Cerebellar cortex (tissue), 1 donor: ENCODE results near the gene DOCK4.

Experiments used
- DNase-seq: peaks from one replicate; pipeline ENCODE4 v3.0.0-alpha.2; 2015; ENCODE audit warnings: low spot score

DOCK4 gene

GRCh38 chr7:111846898-111847297 is 359.3 kb downstream of the DOCK4 start:
- no peak for DNase-seq

GRCh38 chr7:111845853-111846252 is 360.3 kb downstream of the DOCK4 start:
- no peak for DNase-seq

DNA sequence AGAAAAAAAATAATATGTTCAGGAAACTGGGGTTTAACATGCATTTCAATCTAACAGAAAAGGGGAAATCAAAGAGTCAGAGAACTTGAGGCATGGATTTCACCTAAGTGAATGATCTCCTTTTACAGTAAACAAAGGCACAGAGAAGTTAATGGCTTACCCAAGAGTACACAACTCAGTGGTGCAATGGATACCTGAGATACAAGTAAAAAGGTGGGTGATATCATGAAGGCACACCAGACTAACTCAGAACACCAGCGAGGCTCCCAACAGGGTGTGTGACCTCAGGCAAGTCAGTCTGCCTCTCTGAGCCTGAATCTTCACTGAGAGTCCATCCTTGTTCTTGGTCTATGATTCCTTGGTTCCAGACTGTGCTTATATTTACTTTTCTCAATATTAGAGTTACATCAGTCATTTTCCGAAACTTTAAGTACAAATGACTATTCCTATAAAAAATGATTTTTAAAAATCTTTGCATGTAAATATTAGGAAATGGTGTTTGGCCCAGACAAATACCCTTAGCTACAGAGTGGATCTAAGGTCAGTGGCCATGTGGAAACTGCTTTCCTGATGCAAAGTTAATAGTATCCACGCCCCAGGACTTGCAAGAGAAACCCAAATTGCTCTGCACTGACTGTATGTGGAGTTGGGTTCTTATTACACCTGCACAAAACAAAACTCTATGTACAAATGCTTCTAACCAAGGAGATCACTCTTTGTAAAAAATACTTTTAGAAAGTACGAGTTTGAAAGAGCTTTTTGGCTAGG is 361.1 kb downstream of the DOCK4 start:
- DNase-seq, result no peak

DNA sequence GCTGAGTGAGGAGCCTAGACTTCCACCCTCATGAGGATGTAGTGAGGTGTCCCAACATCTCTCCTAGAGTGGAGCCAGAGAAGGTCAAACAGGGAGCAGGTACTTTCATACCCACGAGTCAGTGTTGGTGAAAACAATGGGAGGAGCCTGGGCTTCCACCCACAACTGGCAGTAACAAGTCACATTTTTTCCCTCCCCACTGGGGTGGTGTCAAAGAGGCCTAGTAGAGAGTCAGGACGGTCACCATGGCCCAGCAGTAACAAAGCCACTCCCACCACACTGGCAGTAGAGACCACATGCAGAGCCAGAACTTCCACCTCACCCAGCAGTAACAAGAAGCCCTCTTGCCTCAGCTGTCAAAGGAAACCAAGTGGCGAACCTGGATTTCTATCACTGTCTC is 363.7 kb downstream of the DOCK4 start:
- DNase-seq, result no peak

DNA sequence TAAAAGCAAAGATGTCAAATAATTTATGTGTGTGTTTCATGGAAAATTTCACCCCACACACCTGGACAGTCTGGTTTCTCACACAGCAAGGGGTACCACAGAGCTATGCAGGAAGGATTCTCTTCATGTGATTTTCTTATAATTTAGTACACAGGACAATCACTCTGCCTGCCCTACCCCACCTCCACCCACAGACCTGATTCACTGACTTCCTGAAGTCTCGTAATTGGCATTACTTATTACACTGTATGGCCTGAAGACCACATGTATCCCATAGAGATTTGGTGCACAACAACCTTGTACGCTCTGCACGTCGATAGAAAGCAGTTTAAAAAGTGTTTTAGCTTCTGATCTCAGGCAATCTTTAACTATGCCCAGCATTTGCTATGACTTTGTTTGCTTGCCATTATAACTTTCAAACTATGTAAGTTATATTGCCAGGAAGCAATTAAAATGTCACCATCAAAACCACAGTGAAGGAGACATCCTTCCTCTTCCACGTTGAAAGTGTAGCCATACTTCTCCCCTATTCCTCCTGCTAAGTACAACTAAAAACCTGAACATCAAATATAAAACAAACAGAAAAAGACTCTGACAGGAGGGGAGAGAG is 364.5 kb downstream of the DOCK4 start:
- no peak for DNase-seq

GRCh38 chr7:111840528-111840927 is 365.7 kb downstream of the DOCK4 start:
- no peak for DNase-seq

DNA sequence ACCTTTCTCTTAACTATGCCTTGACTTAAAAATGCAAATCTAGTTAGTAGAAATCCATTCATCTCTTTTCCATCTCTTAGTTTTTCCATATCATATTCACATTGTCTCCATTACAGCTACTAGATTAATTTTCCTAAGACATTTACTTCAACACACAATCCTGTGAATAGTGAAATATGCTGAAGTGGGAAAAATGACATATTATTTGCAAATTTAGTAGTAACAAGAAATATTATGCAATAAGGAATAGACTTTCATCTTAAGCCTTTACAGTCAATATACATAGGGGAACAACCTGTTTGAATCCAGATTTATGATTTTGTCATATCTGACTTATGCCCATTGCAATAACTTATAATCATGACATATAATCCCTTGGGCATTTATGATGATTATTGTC is 366.9 kb downstream of the DOCK4 start:
- no peak for DNase-seq

DNA sequence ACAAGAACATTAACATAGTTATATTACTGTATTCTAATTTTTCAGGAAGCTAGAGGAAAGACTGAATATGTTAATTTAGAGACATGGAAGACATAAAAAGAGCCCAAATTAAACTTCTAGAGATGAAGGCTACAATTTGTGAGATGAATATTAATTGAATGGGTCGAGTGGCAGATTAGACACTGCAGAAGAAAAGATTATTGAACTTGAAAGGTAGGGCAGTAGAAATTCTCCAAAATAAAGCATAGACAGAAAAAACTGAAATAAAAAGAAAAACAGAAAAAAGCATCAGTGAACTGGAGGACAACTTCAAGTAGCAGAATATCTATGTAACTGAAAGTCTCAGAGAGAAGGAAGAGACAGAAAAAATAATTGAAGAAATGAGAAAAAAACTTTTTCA is 369.6 kb downstream of the DOCK4 start:
- DNase-seq, result no peak

DNA sequence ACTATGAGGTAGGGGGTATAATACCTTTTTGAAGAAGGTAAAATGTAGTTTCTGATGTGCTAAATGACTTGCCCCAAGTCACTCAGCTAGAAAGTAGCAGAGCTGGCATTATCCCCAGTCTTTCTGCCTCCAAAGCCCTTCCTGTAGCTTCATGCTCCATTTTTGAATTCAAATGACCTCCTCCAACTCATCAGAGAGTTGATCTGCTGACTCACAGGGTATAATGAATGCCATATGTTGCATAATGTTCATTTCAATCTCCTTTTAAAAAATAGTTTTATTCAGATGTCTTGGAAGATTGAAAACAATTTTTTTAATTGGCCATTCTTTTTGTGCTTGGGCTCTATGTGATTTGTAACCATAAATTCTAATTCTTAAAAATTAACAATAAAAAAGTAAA is 371.1 kb downstream of the DOCK4 start:
- peak; percentile 11 for DNase-seq

- no peak for DNase-seq
Measured at GRCh38 chr7:111834367-111834766, 371.8 kb downstream of the DOCK4 start.

GRCh38 chr7:111833466-111833865 is 372.7 kb downstream of the DOCK4 start:
- DNase-seq, result peak; percentile 11

DNA sequence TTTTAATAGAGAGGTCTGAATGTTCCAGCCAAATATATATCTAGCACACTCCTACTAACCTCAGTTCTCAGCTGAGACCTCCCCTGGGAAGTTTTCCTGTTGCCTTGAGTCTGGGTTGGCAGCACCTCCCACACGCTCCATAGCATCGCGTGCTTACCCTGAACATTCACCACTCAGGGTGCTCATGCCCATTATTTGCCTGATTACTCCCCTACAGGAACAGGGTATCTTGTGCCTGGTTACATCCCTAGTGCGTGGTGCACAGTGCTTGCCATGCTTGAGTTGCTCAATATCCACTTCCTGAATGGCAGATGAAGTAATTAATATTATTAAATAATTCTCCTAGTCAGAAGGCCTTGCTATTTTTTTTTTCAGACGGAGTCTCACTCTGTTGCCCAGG is 374.0 kb downstream of the DOCK4 start:
- no peak for DNase-seq

- DNase-seq, result no peak
Measured at GRCh38 chr7:111829221-111829620, 377.0 kb downstream of the DOCK4 start.

- no peak for DNase-seq
Measured at GRCh38 chr7:111827863-111828504, 378.2 kb downstream of the DOCK4 start.

DNA sequence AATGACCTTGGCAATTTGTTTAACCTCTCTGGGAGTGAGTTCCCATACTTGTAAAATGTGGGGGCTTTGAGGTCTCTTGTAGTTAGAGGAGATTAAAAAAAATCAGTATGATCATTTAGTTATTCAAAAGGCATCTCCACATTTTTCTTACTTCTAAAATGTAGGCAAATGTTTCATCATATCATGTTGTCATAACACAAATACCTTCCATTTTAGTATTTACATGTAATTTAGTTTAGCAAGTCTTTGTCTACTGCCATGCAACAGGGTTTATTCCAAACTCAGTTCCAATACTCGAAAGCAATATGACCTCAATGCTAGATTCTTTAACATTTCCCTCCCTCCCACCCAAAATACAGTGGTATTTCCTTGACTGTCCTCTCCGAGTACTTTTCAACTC is 381.2 kb downstream of the DOCK4 start:
- no peak for DNase-seq

DNA sequence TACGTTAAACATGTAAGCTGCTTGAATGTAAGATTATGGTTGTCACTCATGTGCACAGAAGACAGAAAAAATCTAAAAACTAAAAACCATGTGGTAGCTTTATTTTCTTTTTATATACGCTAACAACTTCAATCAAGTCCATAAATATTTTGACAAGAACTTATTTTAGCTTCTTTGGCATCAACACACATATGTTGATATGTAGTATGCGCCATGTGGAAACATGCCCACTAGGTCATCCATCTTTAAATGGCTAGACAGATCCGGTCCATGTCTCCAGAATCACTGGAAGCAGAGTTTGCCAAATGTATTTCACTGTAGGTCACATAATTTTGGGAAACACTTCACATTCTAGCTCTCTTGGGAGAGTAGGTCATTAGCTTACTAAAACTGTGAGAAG is 382.4 kb downstream of the DOCK4 start:
- DNase-seq, result no peak

DNA sequence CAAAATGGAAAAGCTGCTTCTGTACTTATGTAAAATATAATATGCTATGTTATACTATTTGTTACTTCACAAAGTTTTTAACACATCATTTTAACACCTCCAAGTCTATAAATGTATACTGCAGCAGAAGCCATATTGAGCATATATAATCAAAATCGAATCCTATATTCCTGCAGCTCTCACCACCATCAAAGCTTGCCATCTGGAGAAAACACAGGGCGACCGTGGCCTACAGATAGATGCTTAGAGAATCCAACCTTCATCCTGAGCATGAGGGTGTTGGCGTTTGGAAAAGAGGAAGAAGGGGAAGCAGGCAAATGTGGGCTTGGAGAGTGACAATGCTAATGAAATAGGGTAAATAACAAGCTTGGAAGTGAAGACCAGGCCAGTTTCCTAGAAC is 385.2 kb downstream of the DOCK4 start:
- DNase-seq, result no peak

GRCh38 chr7:111820621-111821020 is 385.6 kb downstream of the DOCK4 start:
- no peak for DNase-seq

GRCh38 chr7:111820121-111820520 is 386.1 kb downstream of the DOCK4 start:
- DNase-seq, result no peak

DNA sequence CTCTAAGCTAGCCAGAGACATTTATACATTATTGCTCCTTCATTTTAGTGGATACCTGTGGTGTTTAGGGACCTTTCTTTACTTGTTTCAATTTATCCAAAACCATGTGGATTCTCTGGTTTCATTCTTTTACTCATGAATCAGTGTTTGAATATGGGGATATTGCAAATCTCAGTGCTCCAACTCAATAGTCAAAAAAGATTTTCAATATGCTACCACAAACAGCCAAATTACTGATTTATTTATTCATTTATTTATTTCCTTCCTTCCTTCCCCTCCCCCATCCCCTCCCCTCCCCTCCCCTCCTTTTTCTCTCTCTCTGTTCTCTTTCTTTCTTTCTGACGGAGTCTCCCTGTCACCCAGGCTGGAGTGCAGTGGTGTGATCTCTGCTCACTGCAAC is 390.8 kb downstream of the DOCK4 start:
- no peak for DNase-seq

- DNase-seq, result no peak
Measured at GRCh38 chr7:111813306-111813705, 392.9 kb downstream of the DOCK4 start.

GRCh38 chr7:111806232-111806631 is 400.0 kb downstream of the DOCK4 start:
- no peak for DNase-seq

GRCh38 chr7:111803015-111803758 is 403.0 kb downstream of the DOCK4 start:
- DNase-seq, result no peak
